Smooth muscle cell of the brain vasculature (primary cell): Measurements from ENCODE around the gene CACHD1.

ENCODE experiments used
- DNase-seq: peaks from one replicate; pipeline ENCODE4 v3.0.0-alpha.2; 2012; ENCODE audit warnings: low read depth, low spot score

Gene CACHD1

GRCh38 chr1:64469977-64470664 lies at the start of gene CACHD1:
CACHD1 (plus strand) TSS chr1:64470129; CDS start chr1:64470745, 616 bp downstream.
- peak; percentile 23 for DNase-seq

GRCh38 chr1:64421377-64421776 lies 48.6 kb upstream of the CACHD1 start:
- DNase-seq = no peak

GRCh38 chr1:64423526-64423925 lies 46.4 kb upstream of the CACHD1 start:
- no peak for DNase-seq

- DNase-seq = no peak
Observed at GRCh38 chr1:64424412-64424811, 45.5 kb upstream of the CACHD1 start.

- DNase-seq = no peak
Observed at GRCh38 chr1:64425521-64425920, 44.4 kb upstream of the CACHD1 start.

GRCh38 chr1:64426681-64427080 lies 43.2 kb upstream of the CACHD1 start:
- no peak for DNase-seq

- DNase-seq = no peak
Observed at GRCh38 chr1:64427879-64428278, 42.0 kb upstream of the CACHD1 start.

- no peak for DNase-seq
Observed at GRCh38 chr1:64433308-64433707, 36.6 kb upstream of the CACHD1 start.

GRCh38 chr1:64433747-64434146 lies 36.2 kb upstream of the CACHD1 start:
- DNase-seq = no peak

GRCh38 chr1:64435000-64435399 lies 34.9 kb upstream of the CACHD1 start:
- no peak for DNase-seq

- DNase-seq = no peak
Observed at GRCh38 chr1:64437453-64437852, 32.5 kb upstream of the CACHD1 start.

- DNase-seq = no peak
Observed at GRCh38 chr1:64440183-64440826, 29.6 kb upstream of the CACHD1 start.

- DNase-seq = no peak
Observed at GRCh38 chr1:64451440-64451839, 18.5 kb upstream of the CACHD1 start.

- no peak for DNase-seq
Observed at GRCh38 chr1:64453688-64454087, 16.2 kb upstream of the CACHD1 start.

GRCh38 chr1:64458915-64459314 lies 11.0 kb upstream of the CACHD1 start:
- no peak for DNase-seq

GRCh38 chr1:64459743-64460142 lies 10.2 kb upstream of the CACHD1 start:
- no peak for DNase-seq

GRCh38 chr1:64466033-64466432 lies 3.9 kb upstream of the CACHD1 start:
- DNase-seq = no peak

- DNase-seq = no peak
Observed at GRCh38 chr1:64469116-64469976, 583 bp upstream of the CACHD1 start.

- no peak for DNase-seq
Observed at GRCh38 chr1:64470665-64471217, 812 bp downstream of the CACHD1 start.

- no peak for DNase-seq
Observed at GRCh38 chr1:64471218-64472039, 1.5 kb downstream of the CACHD1 start.

GRCh38 chr1:64472040-64472376 lies 2.1 kb downstream of the CACHD1 start:
- no peak for DNase-seq
